LNCAP (cell line): Measurements from ENCODE around the gene SLC50A1.

Experiments used
- CTCF ChIP-seq: fragments of 450-650 bp; IDR thresholded peaks from 2 replicates; pipeline ENCODE4 v1.5.1; 2017; ENCODE audit warnings: mild to moderate bottlenecking

The SLC50A1 gene

DNA sequence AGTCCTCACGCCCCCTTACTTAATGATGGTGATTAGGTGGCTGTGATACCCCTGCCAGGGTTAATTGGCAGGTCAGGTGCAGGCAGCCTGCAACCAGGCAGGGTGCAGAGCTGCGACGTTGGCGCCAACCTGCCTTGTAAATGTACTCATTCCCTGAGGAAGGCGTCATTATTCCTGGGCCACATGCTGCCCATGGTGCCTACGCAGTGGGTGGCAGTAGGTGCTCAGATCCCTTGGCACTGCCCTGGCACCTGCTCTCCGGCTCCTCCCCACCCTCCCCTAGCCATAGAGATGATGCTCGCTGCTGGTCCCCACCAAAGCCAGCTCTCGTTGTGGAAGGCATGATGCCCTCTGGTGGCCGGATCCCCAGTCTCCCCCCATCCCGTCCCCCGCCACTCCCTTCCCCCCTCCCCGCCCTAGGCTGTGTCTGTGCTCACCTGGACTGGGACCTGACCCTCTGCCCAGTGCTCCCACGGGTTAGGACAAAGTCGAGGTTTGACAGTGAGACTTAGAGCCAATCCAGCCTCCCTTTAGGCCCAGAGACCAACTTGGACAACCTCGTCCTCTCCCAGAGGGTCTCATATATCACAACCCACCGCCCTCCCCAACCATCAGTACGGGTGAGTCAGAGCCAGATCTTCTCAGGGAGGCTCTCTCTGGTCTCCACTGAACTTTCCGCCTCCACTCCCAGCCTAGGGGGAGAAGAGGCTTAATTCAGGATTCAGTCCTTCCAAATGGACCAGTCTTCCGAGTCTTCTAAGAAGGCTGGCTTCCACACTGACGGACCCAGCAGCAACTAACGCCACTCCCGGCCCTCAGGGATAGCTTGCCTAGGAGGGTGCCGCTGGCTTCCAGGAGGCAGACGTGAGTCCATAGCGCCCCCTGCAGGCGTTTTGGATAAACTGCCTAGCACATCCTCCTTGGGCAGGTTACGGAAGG, 31.8 kb downstream of the SLC50A1 start:
- TF ChIP-seq CTCF, result peak; percentile 90

DNA sequence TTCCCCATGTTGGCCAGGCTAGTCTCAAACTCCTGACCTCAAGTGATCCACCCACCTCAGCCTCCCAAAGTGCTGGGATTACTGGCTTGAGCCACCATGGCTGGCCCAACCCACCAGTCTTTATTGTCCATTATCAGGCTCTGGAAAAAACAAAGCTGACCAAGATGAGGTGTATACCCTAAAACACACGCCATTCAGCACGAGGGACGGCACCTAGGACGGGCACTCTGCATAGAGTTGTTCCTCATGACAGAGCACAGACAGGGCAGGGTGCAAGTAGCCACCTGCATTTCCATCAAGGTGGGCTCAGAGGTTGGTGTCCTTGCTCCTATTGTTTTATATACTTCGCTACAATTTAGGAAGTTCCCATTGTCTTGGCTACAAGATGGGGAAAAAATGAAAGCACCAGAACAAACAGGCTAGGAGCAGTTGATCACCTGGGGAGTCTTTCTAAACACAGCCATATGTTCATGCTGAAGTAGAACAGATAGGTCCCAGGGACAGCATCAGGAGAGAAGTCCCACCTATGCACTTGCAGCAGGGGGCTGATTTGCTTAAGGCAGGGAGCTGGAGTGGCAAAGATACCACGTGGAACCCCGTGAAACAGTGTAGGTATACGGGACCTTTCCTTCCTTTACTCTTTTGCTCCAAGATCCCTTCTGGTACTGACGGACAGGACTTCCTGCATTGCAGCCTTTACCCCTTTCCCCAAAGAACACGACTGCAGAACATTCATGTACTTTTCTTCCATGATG, 33.0 kb downstream of the SLC50A1 start:
- no peak for TF ChIP-seq CTCF

GRCh38 chr1:155169541-155169940, 33.9 kb downstream of the SLC50A1 start:
- no peak for TF ChIP-seq CTCF

- TF ChIP-seq CTCF, result no peak
Observed at GRCh38 chr1:155170101-155170785, 34.6 kb downstream of the SLC50A1 start.

DNA sequence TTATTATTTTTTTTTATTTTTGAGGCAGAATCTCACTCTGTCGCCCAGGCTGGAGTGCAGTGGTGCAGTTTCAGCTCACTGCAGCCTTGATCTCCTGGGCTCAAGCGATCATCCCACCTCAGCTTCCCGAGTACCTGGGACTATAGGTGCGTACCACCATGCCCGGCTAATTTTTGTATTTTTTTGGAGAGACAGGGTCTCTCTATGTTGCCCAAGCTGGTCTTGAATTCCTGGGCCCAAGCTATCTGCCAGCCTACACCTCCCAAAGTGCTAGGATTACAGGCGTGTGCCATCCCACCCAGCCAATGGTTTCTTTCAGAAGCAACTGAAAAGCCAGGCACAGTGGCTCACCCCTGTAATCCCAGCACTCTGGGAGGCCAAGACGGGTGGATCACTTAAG, 35.2 kb downstream of the SLC50A1 start:
- no peak for TF ChIP-seq CTCF

DNA sequence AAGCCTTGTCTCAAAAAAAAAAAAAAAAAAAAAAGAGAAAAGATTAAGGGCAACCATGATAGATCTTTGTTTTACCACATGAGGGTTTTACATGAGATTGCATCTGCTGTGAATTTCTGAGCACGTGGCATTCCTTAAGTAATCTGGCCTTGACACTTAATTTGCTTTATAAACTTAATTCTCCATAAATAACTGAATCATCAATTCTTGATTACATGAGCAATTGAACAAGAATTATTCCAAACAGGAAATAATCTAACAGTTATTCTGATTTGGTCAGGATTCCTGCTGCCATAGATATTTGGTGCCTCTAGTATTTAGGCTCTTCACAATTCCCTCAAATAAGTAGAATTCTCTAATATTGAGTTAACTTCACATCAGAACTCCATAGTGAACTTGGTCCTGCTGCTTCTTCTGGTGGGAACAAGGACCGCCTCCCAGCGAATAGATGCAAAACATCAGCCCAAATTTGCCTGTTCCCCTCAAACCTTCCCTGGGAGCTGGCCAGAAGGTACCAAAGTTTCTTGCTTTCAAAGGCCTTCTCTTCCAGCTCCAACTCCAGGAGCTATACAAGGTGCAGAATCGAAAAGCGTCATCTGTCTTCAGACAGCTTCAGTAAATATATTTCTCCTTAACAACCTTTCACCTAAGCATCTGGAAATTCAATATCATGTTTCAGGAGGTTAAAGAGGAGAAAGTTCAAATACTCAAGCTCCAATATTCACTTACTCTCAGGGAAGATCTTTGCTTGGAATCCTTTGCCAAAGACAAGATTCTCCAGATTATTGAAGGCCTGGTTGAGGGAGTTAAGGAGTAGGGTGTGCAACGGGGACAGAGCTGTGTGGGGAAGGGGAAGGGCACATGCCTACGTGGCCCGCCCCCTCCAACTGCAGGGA, 36.4 kb downstream of the SLC50A1 start:
- no peak for TF ChIP-seq CTCF
